Measurements from ENCODE around the gene DTX1. TPM values are rescaled to one million over a fixed set of nuclear protein-coding genes. Genes with fewer than 3 reads are reported as not detected.

The DTX1 gene
- total and polyA plus RNA-seq, 2 of the 8 experiments (the other 6 are each of a cell fraction or from before 2014, with no cell fraction given) = 4.7 to 6.9 TPM

DNA sequence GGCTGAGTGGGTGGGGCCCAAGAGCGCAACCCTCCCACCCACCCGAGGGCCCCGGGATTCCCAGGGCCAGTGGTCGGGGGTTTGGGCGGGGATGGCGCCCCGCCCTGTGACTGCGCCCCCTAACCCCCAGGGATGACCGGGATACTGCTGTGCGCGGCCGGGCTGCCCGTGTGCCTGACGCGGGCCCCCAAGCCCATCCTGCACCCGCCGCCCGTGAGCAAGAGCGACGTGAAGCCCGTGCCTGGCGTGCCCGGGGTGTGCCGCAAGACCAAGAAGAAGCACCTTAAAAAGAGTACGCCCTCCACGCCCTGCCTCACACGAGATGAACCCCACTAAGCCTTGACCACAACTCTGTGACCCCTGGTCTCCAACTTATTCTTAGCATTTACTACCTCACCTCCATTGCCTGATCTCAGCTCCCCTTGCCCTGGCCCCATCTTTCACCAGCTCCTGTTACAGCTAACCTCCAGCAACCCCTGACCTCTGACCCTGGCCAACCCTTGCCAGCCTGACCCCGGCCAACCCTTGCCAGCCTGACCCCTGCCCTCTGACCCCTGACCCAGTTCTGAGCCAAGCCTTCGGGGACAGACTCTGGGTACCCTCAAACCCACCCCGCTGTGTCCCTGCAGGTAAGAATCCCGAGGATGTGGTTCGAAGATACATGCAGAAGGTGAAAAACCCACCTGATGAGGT is 37.0 kb downstream of the DTX1 start:
- TF ChIP-seq RXRA (IDR thresholded peaks at IDR 0.05; ENCODE audit: insufficient read depth, low read depth, low read length) = 0 out of 2 replicates have a peak, but pooled peaks have one; percentile 18
- TF ChIP-seq TAF1 (IDR thresholded peaks at IDR 0.05; ENCODE audit: low read depth, low read length) = no peak
- H2AFZ ChIP-seq (ENCODE audit: low read length) = no peak overlapping the region
- H3K4ac ChIP-seq (replicated peaks; ENCODE audit: insufficient read length, low read depth, low read length) = no peak overlapping the region
- H3K23ac ChIP-seq (ENCODE audit: insufficient read length) = no peak overlapping the region
- no peak overlapping the region for H2BK120ac ChIP-seq (replicated peaks; ENCODE audit: low read depth, low read length)
- no peak overlapping the region for H3K56ac ChIP-seq (replicated peaks; ENCODE audit: insufficient read length, low read depth, low read length)
- FAIRE-seq (no peak), DNase-seq (ENCODE audit: low read depth in 1 of 2, low spot score in 2 of 2) (no peak)
- no peaks in the 10 kb centered on the region for H3K9me3 ChIP-seq (ENCODE audit: insufficient read depth in 2 of 2, low read depth in 1 of 2, low read length in 1 of 2)
- H2BK12ac ChIP-seq (ENCODE audit: low read depth, low read length) = no peak overlapping the region
- H3K27ac ChIP-seq (ENCODE audit: low read depth, low read length) = no peak overlapping the region
- H3K9ac ChIP-seq (replicated peaks in 1 of 4; ENCODE audit: extremely low read depth in 1 of 4, low read depth in 3 of 4, low read length in 3 of 4) = no peak overlapping the region; a peak in 1 of 7 replicates
- CTCF ChIA-PET (ENCODE audit: partially characterized antibody) = interaction anchor here (0.9 to 8.8 kb wide), 22 partner anchors 8 to 101 kb away, joined by 3 to 139 read pairs (median 4); no protein-coding TSS in a partner anchor
- H4K8ac ChIP-seq (ENCODE audit: extremely low read depth, insufficient read depth, low read length) = peak overlapping the region; percentile 69
- POLR2A ChIA-PET (ENCODE audit: partially characterized antibody) = interaction anchor here (0.7 to 1.8 kb wide), 2 partner anchors 10 to 20 kb away, joined by 3 to 7 read pairs; no protein-coding TSS in a partner anchor
- H4K20me1 ChIP-seq (replicated peaks in 1 of 2; ENCODE audit: control insufficient read depth in 1 of 2, insufficient read depth in 2 of 2, low read length in 2 of 2) = peaks cover 0 to 2% of the 10 kb centered on the region in 2 experiments
- peaks cover 0 to 14% (median 6%) of the 10 kb centered on the region in 4 experiments; a peak in 5 of 7 replicates for H3K4me1 ChIP-seq (replicated peaks in 1 of 4; ENCODE audit: control insufficient read depth in 3 of 4, insufficient read depth in 4 of 4, low read length in 3 of 4)
- peaks cover 3% of the 10 kb centered on the region; the same call in 1 of the 2 replicates for H3K23me2 ChIP-seq (ENCODE audit: low read depth, low read length)
- H3K14ac ChIP-seq (ENCODE audit: insufficient read length) = no peak overlapping the region
- H3K36me3 ChIP-seq (ENCODE audit: control insufficient read depth in 2 of 4, insufficient read depth in 4 of 4, low read length in 3 of 4) = no peaks in the 10 kb centered on the region
- H2BK20ac ChIP-seq (ENCODE audit: low read length) = 0 out of 2 replicates have a peak overlapping the region, but pooled peaks have one; percentile 1
- H4K5ac ChIP-seq (ENCODE audit: insufficient read length, low read depth, low read length) = peak overlapping the region; percentile 5
- H3K27me3 ChIP-seq (replicated peaks in 1 of 4; ENCODE audit: control insufficient read depth in 3 of 4, extremely low read depth in 1 of 4, insufficient read depth in 3 of 4, low read length in 3 of 4) = no peaks in the 10 kb centered on the region
- peak overlapping the region; percentile 87; the same call in 1 of the 2 replicates for H3K18ac ChIP-seq (ENCODE audit: extremely low read depth, low read length)
- H3K79me1 ChIP-seq (ENCODE audit: low read depth, low read length) = no peaks in the 10 kb centered on the region
- H2AK5ac ChIP-seq (ENCODE audit: low read depth, low read length) = no peak overlapping the region
- H3K79me2 ChIP-seq (ENCODE audit: control insufficient read depth in 1 of 2, insufficient read depth in 2 of 2, low read length in 2 of 2) = no peaks in the 10 kb centered on the region
- 41% methylated on average over 23 of the region's 32 CpGs; no CpG with 5 or more reads in 1 of the 2 experiments for WGBS, 2 experiments (ENCODE audit: extremely low coverage in 1 of 2, insufficient coverage in 1 of 2, insufficient read length in 1 of 2, insufficient replicate concordance in 2 of 2, low coverage in 1 of 2, low lambda C conversion rate in 2 of 2, missing lambda C conversion rate in 1 of 2)
- H2BK5ac ChIP-seq (ENCODE audit: low read depth, low read length) = no peak overlapping the region
- 0 out of 2 replicates have a peak overlapping the region, but pooled peaks have one; percentile 97 for H2BK15ac ChIP-seq (ENCODE audit: low read length)
- peak overlapping the region; percentile 58 to 89 for H3K4me2 ChIP-seq (ENCODE audit: insufficient read depth in 1 of 2, low read depth in 2 of 2, low read length in 2 of 2)
- peak overlapping the region; percentile 17 for H4K91ac ChIP-seq (replicated peaks; ENCODE audit: insufficient read length, low read length)
- peak overlapping the region; percentile 39 to 64 (median 44); a peak in 7 of 8 replicates for H3K4me3 ChIP-seq (ENCODE audit: extremely low read depth in 1 of 4, insufficient read depth in 2 of 4, low read depth in 3 of 4, low read length in 4 of 4)
